Testis (tissue), 2 donors: Measurements from ENCODE around the gene ZC3H7B.

ENCODE experiments used
- CTCF ChIP-seq, 3 experiments: fragments of 450-650 bp in 2 of 3; fragments of 200-600 bp in 1 of 3; sonication (generic) in 1 of 3; IDR thresholded peaks; one replicate each; pipeline ENCODE4 v1.5.1; 2016 to 2019; ENCODE audit warnings: antibody characterized with exemption in 3 of 3, mild to moderate bottlenecking in 2 of 3, moderate library complexity in 1 of 3
- POLR2A ChIP-seq: fragments of 450-650 bp; IDR thresholded peaks from one replicate; pipeline ENCODE4 v1.6.1; 2017; ENCODE audit warnings: antibody characterized with exemption, mild to moderate bottlenecking, moderate library complexity

- TF ChIP-seq CTCF (IDR thresholded peaks at IDR 0.05): no peak
- TF ChIP-seq POLR2A: no peak
Measured at GRCh38 chr22:41262250-41262765, 39.0 kb upstream of the ZC3H7B start.
